WTC11 (cell line): ENCODE results near the gene PREPL. TPM values are rescaled to one million over a fixed set of nuclear protein-coding genes. Genes with fewer than 3 reads are reported as not detected.

ENCODE experiments used
- ATAC-seq: fragments of 200-7000 bp; cut with Tn5 transposase; 2 replicates; pipeline ENCODE4 v1.10.0; 2021; ENCODE audit warnings: mild to moderate bottlenecking, moderate library complexity
- CTCF ChIA-PET: fragments of 300-600 bp; sonication (Branson Sonifier 250); formaldehyde crosslinking; loops from one replicate; lab custom pipeline; 2021; ENCODE audit warnings: antibody characterized with exemption; lab: Charles Lee
- POLR2A ChIA-PET: fragments of 350-600 bp; sonication (Branson Sonifier 250); formaldehyde crosslinking; loops from one replicate; lab custom pipeline; 2021; ENCODE audit warnings: antibody characterized with exemption; lab: Charles Lee
- DNase-seq: peaks from one replicate; pipeline ENCODE4 v3.0.0; 2021; ENCODE audit warnings: low spot score
- H3K27ac Mint-ChIP-seq: 2 replicates; pipeline ENCODE4 v1.8.0; 2021; ENCODE audit warnings: mixed read lengths
- H3K27me3 Mint-ChIP-seq: 2 replicates; pipeline ENCODE4 v1.8.0; 2021; ENCODE audit warnings: low read depth, mild to moderate bottlenecking, moderate library complexity, mixed read lengths
- H3K36me3 Mint-ChIP-seq: 2 replicates; pipeline ENCODE4 v1.8.0; 2021; ENCODE audit warnings: mixed read lengths
- H3K4me1 Mint-ChIP-seq: 2 replicates; pipeline ENCODE4 v1.8.0; 2022; ENCODE audit warnings: mixed read lengths
- H3K4me3 Mint-ChIP-seq: 2 replicates; pipeline ENCODE4 v1.8.0; 2021; ENCODE audit warnings: mild to moderate bottlenecking, moderate library complexity, mixed read lengths
- H3K9me3 Mint-ChIP-seq: 2 replicates; pipeline ENCODE4 v1.8.0; 2021; ENCODE audit warnings: mixed read lengths
- ATF1 ChIP-seq: sonication (generic); formaldehyde crosslinking; IDR thresholded peaks from 2 replicates; pipeline ENCODE4 v1.8.1; 2023; ENCODE audit warnings: mild to moderate bottlenecking, moderate library complexity, missing genetic modification reagents
- ATF6 ChIP-seq: sonication (generic); formaldehyde crosslinking; IDR thresholded peaks from 2 replicates; pipeline ENCODE4 v1.8.1; 2023; ENCODE audit warnings: mild to moderate bottlenecking, missing genetic modification reagents
- CDX4 ChIP-seq: fragments of 250-450 bp; sonication (Bioruptor Pico); IDR thresholded peaks from 2 replicates; pipeline ENCODE4 v1.9.0; 2021; ENCODE audit warnings: moderate library complexity, mild to moderate bottlenecking, inconsistent platforms, borderline replicate concordance
- CREB1 ChIP-seq: sonication (generic); formaldehyde crosslinking; IDR thresholded peaks from 2 replicates; pipeline ENCODE4 v1.8.0; 2023; ENCODE audit warnings: mild to moderate bottlenecking, missing genetic modification reagents
- CREM ChIP-seq: sonication (generic); formaldehyde crosslinking; IDR thresholded peaks from 2 replicates; pipeline ENCODE4 v1.8.1; 2022; ENCODE audit warnings: mild to moderate bottlenecking, missing genetic modification reagents, moderate library complexity
- CTCF ChIP-seq: fragments of 200-600 bp; IDR thresholded peaks from 2 replicates; pipeline ENCODE4 v1.8.0; 2022; ENCODE audit warnings: antibody characterized with exemption
- FOXP1 ChIP-seq: sonication (generic); formaldehyde crosslinking; IDR thresholded peaks from 2 replicates; pipeline ENCODE4 v1.8.0; 2022; ENCODE audit warnings: missing genetic modification reagents, mild to moderate bottlenecking, moderate library complexity, borderline replicate concordance
- FOXP4 ChIP-seq: sonication (generic); formaldehyde crosslinking; IDR thresholded peaks from 2 replicates; pipeline ENCODE4 v1.8.0; 2022; ENCODE audit warnings: mild to moderate bottlenecking, missing genetic modification reagents
- GABPB1 ChIP-seq: sonication (generic); formaldehyde crosslinking; IDR thresholded peaks from 2 replicates; pipeline ENCODE4 v1.8.1; 2023; ENCODE audit warnings: mild to moderate bottlenecking, missing genetic modification reagents
- IRF1 ChIP-seq: sonication (generic); formaldehyde crosslinking; IDR thresholded peaks from 2 replicates; pipeline ENCODE4 v1.8.0; 2023; ENCODE audit warnings: missing genetic modification reagents
- IRF2 ChIP-seq: sonication (generic); formaldehyde crosslinking; IDR thresholded peaks from 2 replicates; pipeline ENCODE4 v1.8.0; 2022; ENCODE audit warnings: low read depth, missing genetic modification reagents, borderline replicate concordance
- MAX ChIP-seq: sonication (generic); formaldehyde crosslinking; IDR thresholded peaks from 2 replicates; pipeline ENCODE4 v1.8.0; 2022; ENCODE audit warnings: mild to moderate bottlenecking, missing genetic modification reagents
- NFYB ChIP-seq: sonication (generic); formaldehyde crosslinking; conservative IDR thresholded peaks from 2 replicates; pipeline ENCODE4 v1.8.0; 2022; ENCODE audit warnings: low read depth, missing genetic modification reagents
- NR2C2 ChIP-seq: sonication (generic); formaldehyde crosslinking; IDR thresholded peaks from 2 replicates; pipeline ENCODE4 v1.8.0; 2022; ENCODE audit warnings: mild to moderate bottlenecking, missing genetic modification reagents
- NR3C1 ChIP-seq: sonication (generic); formaldehyde crosslinking; conservative IDR thresholded peaks from 2 replicates; pipeline ENCODE4 v1.8.1; 2023; ENCODE audit warnings: low read depth, mild to moderate bottlenecking, missing genetic modification reagents
- OVOL2 ChIP-seq: fragments of 250-450 bp; sonication (Bioruptor Pico); IDR thresholded peaks from 2 replicates; pipeline ENCODE4 v1.9.0; 2021; ENCODE audit warnings: mild to moderate bottlenecking, borderline replicate concordance
- SOX15 ChIP-seq: fragments of 250-450 bp; sonication (Bioruptor Pico); IDR thresholded peaks from 2 replicates; pipeline ENCODE4 v1.9.0; 2021; ENCODE audit warnings: mild to moderate bottlenecking
- TCF7 ChIP-seq: sonication (generic); formaldehyde crosslinking; IDR thresholded peaks from 2 replicates; pipeline ENCODE4 v1.8.0; 2022; ENCODE audit warnings: mild to moderate bottlenecking, low read depth, missing genetic modification reagents, moderate library complexity
- ZNF416 ChIP-seq: fragments of 250-450 bp; sonication (Bioruptor Pico); IDR thresholded peaks from 2 replicates; pipeline ENCODE4 v1.9.0; 2021; ENCODE audit warnings: mild to moderate bottlenecking, inconsistent platforms
- ZSCAN18 ChIP-seq: fragments of 250-450 bp; sonication (Bioruptor Pico); IDR thresholded peaks from 2 replicates; pipeline ENCODE4 v2.1.2; 2022; ENCODE audit warnings: mild to moderate bottlenecking, moderate library complexity
- total RNA-seq: library from RNA; stranded (reverse); gene quantifications from 3 replicates; pipeline ENCODE4 v1.2.3, GENCODE V29; 2021

The PREPL gene
- total RNA-seq, 1 experiment from 2014 or later, result 29.3 TPM

- H3K4me1 Mint-ChIP-seq, result no peaks in the 10 kb centered on the region
- TF ChIP-seq CTCF (no peak), ATF6 (no peak), CREM (no peak)
- TF ChIP-seq, all 79 proteins: peak for 0
- ChIA-PET POLR2A (no interaction called here), CTCF (no interaction called here)
- Mint-ChIP-seq H3K27me3 (no peaks in the 10 kb centered on the region), H3K4me3 (no peak overlapping the region), H3K36me3 (peaks cover 19% of the 10 kb centered on the region), H3K9me3 (no peaks in the 10 kb centered on the region), H3K27ac (no peak overlapping the region)
- ATAC-seq (no peak), DNase-seq (no peak)
Measured at GRCh38 chr2:44328750-44329149, 32.5 kb downstream of the PREPL start.

GRCh38 chr2:44326548-44327264, 34.6 kb downstream of the PREPL start:
- no peak for ATAC-seq
- no peaks in the 10 kb centered on the region for H3K27me3 Mint-ChIP-seq
- H3K4me1 Mint-ChIP-seq, result no peaks in the 10 kb centered on the region
- H3K9me3 Mint-ChIP-seq, result no peaks in the 10 kb centered on the region
- ChIA-PET POLR2A (no interaction called here), CTCF (no interaction called here)
- DNase-seq, result no peak
- H3K4me3 Mint-ChIP-seq, result no peak overlapping the region
- no peak for TF ChIP-seq NFYB (CRISPR knock-in tag)
- no peak for TF ChIP-seq MAX
- no peak for TF ChIP-seq GABPB1 (CRISPR knock-in tag)
- no peak for TF ChIP-seq IRF2 (CRISPR knock-in tag)
- TF ChIP-seq TCF7, result no peak
- TF ChIP-seq ZNF416 (CRISPR knock-in tag), result no peak
- no peak for TF ChIP-seq FOXP4 (CRISPR knock-in tag)
- no peak for TF ChIP-seq FOXP1 (CRISPR knock-in tag)
- TF ChIP-seq NR3C1 (CRISPR knock-in tag), result no peak
- TF ChIP-seq SOX15 (CRISPR knock-in tag), result no peak
- TF ChIP-seq ZSCAN18 (CRISPR knock-in tag), result no peak
- TF ChIP-seq ATF1 (CRISPR knock-in tag), result no peak
- TF ChIP-seq OVOL2, result no peak
- no peak for TF ChIP-seq CDX4 (CRISPR knock-in tag)
- TF ChIP-seq CREB1 (CRISPR knock-in tag), result no peak
- TF ChIP-seq IRF1 (CRISPR knock-in tag), result no peak
- TF ChIP-seq NR2C2 (CRISPR knock-in tag), result no peak
- peaks cover 28% of the 10 kb centered on the region for H3K36me3 Mint-ChIP-seq
- no peak overlapping the region; the same call in 1 of the 2 replicates for H3K27ac Mint-ChIP-seq
